ENCODE results near the gene SSTR5.
"Not testable (repeated sequence)": the region's sequence is repeated elsewhere in the genome, so short reads cannot be mapped to it uniquely, and the experiment has no call there.

SSTR5 gene

GRCh38 chr16:1076801-1077576, 4.4 kb downstream of the SSTR5 start:
- DNase-seq = no peak

- DNase-seq = no peak
Measured at GRCh38 chr16:1077877-1078578, 5.5 kb downstream of the SSTR5 start.

GRCh38 chr16:1078579-1079021, 6.1 kb downstream of the SSTR5 start:
- no peak for DNase-seq

GRCh38 chr16:1079341-1079740, 6.8 kb downstream of the SSTR5 start:
- DNase-seq = no peak

- DNase-seq = no peak
Measured at GRCh38 chr16:1079786-1080525, 7.4 kb downstream of the SSTR5 start.

GRCh38 chr16:1080801-1081733, 8.5 kb downstream of the SSTR5 start:
- no peak for DNase-seq

- no peak for DNase-seq
Measured at GRCh38 chr16:1081734-1082265, 9.3 kb downstream of the SSTR5 start.

- no peak for DNase-seq
Measured at GRCh38 chr16:1082266-1082951, 9.9 kb downstream of the SSTR5 start.

GRCh38 chr16:1082952-1083675, 10.6 kb downstream of the SSTR5 start:
- DNase-seq = no peak

- no peak for DNase-seq
Measured at GRCh38 chr16:1084971-1085370, 12.4 kb downstream of the SSTR5 start.

GRCh38 chr16:1086443-1086842, 13.9 kb downstream of the SSTR5 start:
- DNase-seq = not testable (repeated sequence)

- DNase-seq = no peak
Measured at GRCh38 chr16:1088295-1089170, 16.0 kb downstream of the SSTR5 start.

- no peak for DNase-seq
Measured at GRCh38 chr16:1089439-1089821, 16.9 kb downstream of the SSTR5 start.

GRCh38 chr16:1089822-1090619, 17.5 kb downstream of the SSTR5 start:
- no peak for DNase-seq

GRCh38 chr16:1090620-1091587, 18.4 kb downstream of the SSTR5 start:
- no peak for DNase-seq

- DNase-seq = no peak
Measured at GRCh38 chr16:1091992-1092552, 19.5 kb downstream of the SSTR5 start.

- not testable (repeated sequence) for DNase-seq
Measured at GRCh38 chr16:1092685-1093283, 20.2 kb downstream of the SSTR5 start.
